Measurements from ENCODE around the gene TEAD4. TPM values are rescaled to one million over a fixed set of nuclear protein-coding genes. Genes with fewer than 3 reads are reported as not detected.
A peak's percentile ranks its signal among the peaks of the same experiment; 100 is the strongest.

The TEAD4 gene
- total RNA-seq, 4 donors from 2014 or later = 28.5 to 50.9 (median 37.0) TPM

GRCh38 chr12:3076730-3077571, 117.8 kb downstream of the TEAD4 start, which contains the start of gene TSPAN9:
TSS of gene TSPAN9 (plus strand) at chr12:3077379. CDS start at chr12:3201194, 123,815 bp downstream.
- DNase-seq = peak; percentile 91 to 92
- WGBS, 2 donors = 2 to 3% methylated on average over 10 to 25 of the region's 95 CpGs
- Histone ChIP-seq H3K36me3 (no peaks in the 10 kb centered on the region), H3K9me3 (no peaks in the 10 kb centered on the region), H3K27me3 (no peaks in the 10 kb centered on the region), H3K4me1 (peaks cover 28 to 38% of the 10 kb centered on the region in 2 donors), H3K4me3 (replicated peaks in 1 of 3) (peak within 1 kb of the TSS; percentile 29 to 81 (median 79)), H3K27ac (peak within 1 kb of the TSS; percentile 81 to 95 (median 84))
- intact Hi-C loops (cut with DNase I) = loop anchor here (5.0 to 10.0 kb wide), 2 partner anchors 58 to 1195 kb away; partner anchors contain the start of gene CCND2
- TF ChIP-seq POLR2A (IDR thresholded peaks at IDR 0.05) (peak in 1 of 2 donors; percentile 80), CTCF (IDR thresholded peaks at IDR 0.05) (no peak)

- peak overlapping the region; percentile 29 to 81 (median 79) for H3K4me3 ChIP-seq (replicated peaks in 1 of 3)
- no peaks in the 10 kb centered on the region for H3K27me3 ChIP-seq
- TF ChIP-seq POLR2A (IDR thresholded peaks at IDR 0.05) = no peak
- no peak for TF ChIP-seq CTCF (IDR thresholded peaks at IDR 0.05)
- H3K9me3 ChIP-seq = no peaks in the 10 kb centered on the region
- H3K4me1 ChIP-seq = peaks cover 28 to 38% of the 10 kb centered on the region in 2 donors
- DNase-seq = peak; percentile 28 to 31
- intact Hi-C loops (cut with DNase I) = loop anchor here (5.0 to 10.0 kb wide), 2 partner anchors 57 to 1195 kb away; partner anchors contain the start of gene CCND2
- peak overlapping the region; percentile 57 to 95 (median 84) for H3K27ac ChIP-seq
- H3K36me3 ChIP-seq = no peaks in the 10 kb centered on the region
- WGBS, 2 donors = 0 to 2% methylated on average over 7 to 16 of the region's 32 CpGs
Measured at GRCh38 chr12:3077572-3078081, 118.4 kb downstream of the TEAD4 start.

DNA sequence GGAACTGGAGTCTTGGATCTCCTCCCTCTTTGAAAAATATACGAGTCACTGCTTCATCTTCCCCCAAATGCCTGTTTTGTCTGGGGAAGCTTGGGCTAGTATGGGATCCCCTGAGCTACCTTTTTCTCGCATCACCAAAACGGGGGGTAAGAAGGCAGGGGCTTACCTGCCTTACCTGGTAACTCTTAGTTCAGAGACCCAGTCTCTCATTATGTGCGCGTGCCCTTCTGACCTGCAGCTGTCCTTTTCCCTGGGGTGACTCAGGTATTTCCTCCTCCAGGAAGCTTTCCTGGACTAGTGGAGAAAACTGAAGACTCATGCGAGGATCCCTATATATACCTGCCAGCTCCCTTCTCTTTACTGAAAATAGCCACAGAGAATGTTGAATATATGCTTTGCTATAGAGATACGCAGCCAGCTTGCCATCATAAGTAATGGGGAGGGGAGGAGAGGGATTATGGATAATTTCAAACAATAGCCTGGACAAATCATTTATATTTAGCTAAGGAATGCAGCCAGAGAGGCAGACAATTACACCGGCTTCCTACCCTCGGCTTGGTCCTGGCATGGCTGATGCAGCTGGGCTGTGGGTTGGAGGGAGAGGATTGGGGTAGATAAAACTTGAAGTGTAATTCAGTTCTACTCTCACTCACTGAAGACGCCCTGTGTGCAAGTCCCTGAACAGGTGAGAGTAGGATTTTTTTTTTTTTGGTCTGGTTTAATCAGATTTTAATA, 119.1 kb downstream of the TEAD4 start:
- DNase-seq = no peak
- no peak for TF ChIP-seq POLR2A (IDR thresholded peaks at IDR 0.05)
- no peak for TF ChIP-seq CTCF (IDR thresholded peaks at IDR 0.05)
- 52 to 57% methylated on average over 10 of the region's 10 CpGs for WGBS, 2 donors
- intact Hi-C loops (cut with DNase I) = loop anchor here (5.0 to 10.0 kb wide), 2 partner anchors 57 to 1194 kb away; partner anchors contain the start of gene CCND2
- Histone ChIP-seq H3K36me3 (no peaks in the 10 kb centered on the region), H3K4me3 (replicated peaks in 1 of 3) (peak overlapping the region in 1 of 3 donors; percentile 81), H3K4me1 (peaks cover 28 to 39% of the 10 kb centered on the region in 2 donors), H3K27me3 (no peaks in the 10 kb centered on the region), H3K9me3 (no peaks in the 10 kb centered on the region), H3K27ac (peak overlapping the region in 2 of 3 donors; percentile 84 to 95)

GRCh38 chr12:3081091-3081490, 121.9 kb downstream of the TEAD4 start:
- H3K4me1 ChIP-seq = peaks cover 13 to 26% of the 10 kb centered on the region in 2 donors
- intact Hi-C loops (cut with DNase I) = loop anchor here (5.0 kb wide), 1 partner anchor 121 kb away; no protein-coding TSS in a partner anchor
- H3K9me3 ChIP-seq = no peaks in the 10 kb centered on the region
- H3K27ac ChIP-seq = no peak overlapping the region
- TF ChIP-seq CTCF (IDR thresholded peaks at IDR 0.05) (no peak), POLR2A (IDR thresholded peaks at IDR 0.05) (no peak)
- no peaks in the 10 kb centered on the region for H3K27me3 ChIP-seq
- WGBS, 2 donors = 89% methylated on average over 9 of the region's 9 CpGs
- no peak for DNase-seq
- H3K36me3 ChIP-seq = no peaks in the 10 kb centered on the region
- no peak overlapping the region for H3K4me3 ChIP-seq (replicated peaks in 1 of 3)

Data from thyroid gland (tissue), 4 donors.